Fibroblast of the conjunctiva (primary cell): ENCODE data around the gene SEMG2.

ENCODE experiments used
- DNase-seq: peaks from one replicate; pipeline ENCODE4 v3.0.0-alpha.2; 2010; ENCODE audit warnings: low read depth

SEMG2 gene

GRCh38 chr20:45229264-45230056, 8.3 kb downstream of the SEMG2 start:
- DNase-seq, result no peak

GRCh38 chr20:45230631-45231030, 9.5 kb downstream of the SEMG2 start:
- no peak for DNase-seq

DNA sequence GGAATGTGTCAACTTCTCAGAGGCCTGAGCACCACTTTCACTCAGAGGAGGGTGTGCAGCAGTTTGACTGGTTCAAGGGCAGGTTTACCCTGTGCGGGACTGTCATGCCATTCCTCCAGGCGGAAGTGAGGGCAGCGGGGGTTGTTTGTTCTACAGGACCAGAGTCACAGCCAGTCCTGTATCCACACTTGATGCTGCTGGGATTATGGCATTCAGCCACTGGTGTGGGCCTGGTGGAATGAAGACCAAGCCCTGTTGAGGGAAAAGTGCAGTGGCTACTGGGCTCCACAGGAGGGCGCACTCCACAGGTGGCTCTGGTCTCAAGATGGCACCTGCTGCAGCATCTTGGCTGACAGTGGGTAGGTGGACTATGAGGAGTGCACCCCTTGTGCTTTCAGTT, 14.8 kb downstream of the SEMG2 start:
- no peak for DNase-seq

DNA sequence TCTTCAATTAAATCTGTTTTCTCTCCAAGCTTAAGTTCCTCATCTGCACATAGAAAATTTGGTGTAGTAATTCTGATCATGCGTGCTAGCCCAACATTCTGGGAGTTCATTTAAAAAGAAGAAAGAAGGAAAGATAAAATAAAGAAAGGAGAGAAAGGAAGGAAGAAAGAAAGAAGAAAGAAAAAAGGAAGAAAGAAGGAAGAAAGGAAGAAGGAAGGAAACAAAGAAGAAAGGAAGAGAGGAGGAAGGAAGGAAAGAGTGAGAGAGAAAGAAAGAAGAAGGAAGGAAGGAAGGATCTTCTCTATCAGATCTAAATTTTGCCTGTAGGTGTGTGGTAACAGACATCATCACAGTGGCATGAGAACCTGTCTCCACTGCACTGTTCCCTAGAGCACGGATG, 17.0 kb downstream of the SEMG2 start:
- no peak for DNase-seq

DNA sequence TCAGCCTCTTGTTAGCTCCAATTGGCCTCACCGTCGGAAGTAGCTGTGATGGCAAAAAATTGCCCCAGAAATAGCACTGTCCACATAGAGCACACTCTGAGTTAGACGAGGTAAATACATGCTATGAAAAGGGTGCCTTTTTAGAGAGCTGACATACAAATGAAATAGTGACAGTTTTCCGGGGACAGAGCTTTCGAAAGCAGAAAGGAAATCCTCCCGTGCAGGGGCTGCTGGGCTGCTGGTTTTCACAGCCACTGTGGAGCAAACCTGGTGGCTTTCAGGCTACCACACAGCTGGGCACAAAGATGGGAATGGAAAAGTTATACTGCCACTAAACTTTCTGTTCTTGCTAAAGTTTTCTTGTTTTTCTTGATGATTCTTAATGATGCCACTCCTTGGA, 24.9 kb downstream of the SEMG2 start:
- DNase-seq, result no peak

GRCh38 chr20:45247865-45248264, 26.7 kb downstream of the SEMG2 start:
- no peak for DNase-seq

GRCh38 chr20:45248609-45249008, 27.4 kb downstream of the SEMG2 start:
- no peak for DNase-seq

GRCh38 chr20:45251884-45252560, 30.8 kb downstream of the SEMG2 start:
- no peak for DNase-seq

GRCh38 chr20:45253261-45253660, 32.1 kb downstream of the SEMG2 start:
- DNase-seq, result no peak

GRCh38 chr20:45254383-45255262, 33.5 kb downstream of the SEMG2 start, which contains the start of gene SLPI:
TSS of gene SLPI (minus strand) at chr20:45254564. CDS start at chr20:45254543, 21 bp downstream.
- no peak for DNase-seq

GRCh38 chr20:45257161-45257560, 36.0 kb downstream of the SEMG2 start:
- DNase-seq, result no peak

DNA sequence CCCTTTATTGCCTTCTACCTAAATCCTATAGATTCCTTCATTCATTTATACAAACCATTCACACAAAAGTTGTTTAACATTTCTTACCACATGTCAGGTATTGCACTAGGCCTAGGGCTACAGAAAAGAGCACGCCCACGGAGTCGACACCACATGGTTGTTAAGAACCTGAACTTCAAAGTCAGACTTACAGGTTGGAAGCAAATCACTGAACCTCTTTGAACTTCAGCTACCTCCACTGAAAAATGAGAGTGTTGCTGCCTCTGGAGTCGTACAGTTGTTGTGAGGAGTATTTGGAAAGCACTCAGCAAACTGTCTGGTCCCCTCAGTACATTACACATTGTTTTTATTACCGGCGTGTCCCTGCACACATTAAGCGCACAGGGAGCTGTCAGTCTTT, 36.5 kb downstream of the SEMG2 start:
- no peak for DNase-seq

DNA sequence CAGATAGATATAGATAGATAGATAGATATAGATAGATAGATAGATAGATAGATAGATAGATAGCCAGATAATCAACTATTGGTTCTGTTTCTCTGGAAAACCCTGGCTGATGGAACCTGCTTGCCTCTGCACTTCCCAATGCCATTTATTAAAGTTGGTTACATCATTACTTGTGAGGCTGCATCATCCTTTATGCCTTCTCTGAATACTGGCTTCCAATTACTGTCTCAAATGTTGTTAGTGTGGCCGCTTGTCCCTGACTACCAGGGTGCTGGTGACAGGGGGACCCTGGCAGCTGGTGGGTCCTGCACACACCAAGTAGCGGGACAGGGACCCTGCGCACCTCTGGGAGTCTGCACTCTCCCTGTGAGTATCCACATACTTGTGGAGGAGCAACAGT, 37.1 kb downstream of the SEMG2 start:
- no peak for DNase-seq

- DNase-seq, result no peak
These were observed 37.5 kb downstream of the SEMG2 start for GRCh38 chr20:45258664-45259063.

GRCh38 chr20:45263556-45264266, 42.5 kb downstream of the SEMG2 start:
- no peak for DNase-seq

DNA sequence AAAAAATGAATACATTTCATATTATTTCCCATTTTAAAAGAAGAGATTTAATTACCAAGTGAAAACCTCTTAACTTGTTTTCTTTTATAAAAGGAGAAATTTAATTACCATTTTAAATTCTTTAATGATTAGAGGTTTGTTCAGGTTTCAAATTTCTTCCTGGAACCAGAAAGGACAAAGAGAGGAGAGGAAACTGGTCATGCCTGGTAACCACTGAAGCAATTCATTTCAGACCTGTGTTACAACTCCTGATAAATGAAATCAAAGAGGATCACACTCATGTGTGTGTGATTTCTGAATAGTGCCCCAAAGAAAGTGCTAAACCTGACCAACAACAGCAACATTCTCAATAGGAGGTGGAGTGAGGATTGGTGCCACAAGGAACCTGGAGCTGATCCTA, 45.8 kb downstream of the SEMG2 start:
- no peak for DNase-seq

GRCh38 chr20:45268531-45268930, 47.4 kb downstream of the SEMG2 start:
- DNase-seq, result no peak

DNA sequence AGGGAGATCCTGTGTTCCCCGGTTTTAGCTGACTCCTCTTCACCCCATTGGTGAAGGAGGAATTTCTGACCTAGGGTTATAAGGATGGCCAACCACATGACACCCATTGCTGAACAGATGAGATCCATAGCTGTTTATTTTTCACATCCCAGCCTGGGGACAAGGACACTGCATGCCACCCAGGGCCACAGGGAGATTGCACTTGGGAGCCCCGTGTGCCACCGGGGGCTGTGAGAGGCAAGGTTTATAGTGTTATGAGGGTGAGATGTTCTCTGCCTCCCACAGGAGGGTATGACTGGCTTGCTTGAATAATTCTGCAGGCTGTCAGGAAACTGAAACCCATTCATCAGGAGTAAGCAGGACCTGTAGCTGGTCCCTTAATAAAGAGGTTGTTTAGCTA, 47.9 kb downstream of the SEMG2 start:
- DNase-seq, result no peak

GRCh38 chr20:45269754-45270270, 48.6 kb downstream of the SEMG2 start:
- no peak for DNase-seq
